Stomach smooth muscle (tissue), 2 donors: ENCODE data around the gene NDFIP2.

Source experiments
- H3K27ac ChIP-seq: one replicate; pipeline ENCODE4 v1.7.0; 2013; ENCODE audit warnings: mild to moderate bottlenecking, low read length, inconsistent platforms
- H3K27me3 ChIP-seq, 2 donors: one replicate each; pipeline ENCODE4 v1.7.0; 2013; ENCODE audit warnings: low read length in 2 of 2; ENCODE audit not compliant: insufficient read depth in 2 of 2, control insufficient read depth in 1 of 2
- H3K36me3 ChIP-seq, 2 donors: one replicate each; pipeline ENCODE4 v1.7.0; 2013; ENCODE audit warnings: low read length in 2 of 2; ENCODE audit not compliant: control insufficient read depth in 2 of 2, insufficient read depth in 2 of 2
- H3K4me1 ChIP-seq: one replicate; pipeline ENCODE4 v1.7.0; 2013; ENCODE audit warnings: low read length; ENCODE audit not compliant: control insufficient read depth, insufficient read depth
- H3K4me3 ChIP-seq, 2 donors: one replicate each; pipeline ENCODE4 v1.7.0; 2013; ENCODE audit warnings: low read length in 2 of 2
- H3K9ac ChIP-seq, 2 donors: one replicate each; pipeline ENCODE4 v1.7.0; 2013; ENCODE audit warnings: low read length in 2 of 2, mild to moderate bottlenecking in 1 of 2
- H3K9me3 ChIP-seq, 2 donors: one replicate each; pipeline ENCODE4 v1.7.0; 2013; ENCODE audit warnings: low read length in 2 of 2; ENCODE audit not compliant: control insufficient read depth in 2 of 2
- donor health status: healthy.
- donor health status: Pancreatic carcinoma.

The NDFIP2 gene

DNA sequence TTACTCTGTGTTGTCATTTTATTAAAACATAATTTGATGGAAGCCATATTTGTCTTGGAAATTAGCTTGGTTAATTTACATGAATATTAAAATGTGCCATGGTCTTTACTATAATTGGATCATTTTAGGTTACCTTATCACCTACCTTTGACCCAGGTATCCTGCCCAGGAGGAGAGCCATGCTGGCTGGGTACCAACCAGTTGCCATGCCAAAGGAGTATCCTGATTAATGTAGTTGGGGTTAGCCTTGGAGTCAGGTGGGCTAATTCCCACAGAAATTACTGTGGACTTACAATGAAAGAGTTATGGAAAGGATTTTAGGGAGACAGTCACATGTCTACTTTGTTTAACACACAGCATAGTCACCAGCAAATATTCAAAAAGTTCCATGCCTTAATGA is 32.0 kb downstream of the NDFIP2 start:
- no peak overlapping the region for H3K9ac ChIP-seq
- no peak overlapping the region for H3K4me3 ChIP-seq
- H3K4me1 ChIP-seq: no peaks in the 10 kb centered on the region
- no peaks in the 10 kb centered on the region for H3K36me3 ChIP-seq
- no peaks in the 10 kb centered on the region for H3K9me3 ChIP-seq
- no peak overlapping the region for H3K27ac ChIP-seq
- H3K27me3 ChIP-seq: no peaks in the 10 kb centered on the region

DNA sequence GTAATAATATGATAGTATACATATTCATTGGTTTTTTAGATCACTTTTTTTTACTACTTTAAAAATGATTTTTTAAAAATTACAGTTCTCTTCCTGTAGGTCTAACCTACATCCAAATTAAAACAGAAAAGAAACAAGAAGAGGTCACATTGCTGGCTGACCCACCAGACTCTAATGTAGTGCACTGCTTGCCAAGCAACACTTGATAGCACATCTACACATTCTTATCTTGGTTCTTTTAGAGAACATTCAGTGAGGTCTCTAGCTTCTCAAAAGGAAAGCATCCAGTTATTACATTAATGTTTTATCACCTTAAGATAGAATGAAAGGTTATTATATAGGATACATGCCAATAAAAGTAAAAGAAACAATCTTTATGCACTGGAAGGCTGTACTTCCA is 35.6 kb downstream of the NDFIP2 start:
- Histone ChIP-seq H3K4me3 (no peak overlapping the region), H3K27ac (no peak overlapping the region), H3K36me3 (no peaks in the 10 kb centered on the region), H3K9ac (no peak overlapping the region), H3K4me1 (no peaks in the 10 kb centered on the region), H3K27me3 (no peaks in the 10 kb centered on the region), H3K9me3 (no peaks in the 10 kb centered on the region)

- Histone ChIP-seq H3K36me3 (peaks cover 2 to 3% of the 10 kb centered on the region in 2 donors), H3K9me3 (no peaks in the 10 kb centered on the region), H3K4me3 (no peak overlapping the region), H3K27ac (no peak overlapping the region), H3K27me3 (no peaks in the 10 kb centered on the region), H3K9ac (no peak overlapping the region), H3K4me1 (no peaks in the 10 kb centered on the region)
These were observed 38.3 kb downstream of the NDFIP2 start for GRCh38 chr13:79519255-79519654.

DNA sequence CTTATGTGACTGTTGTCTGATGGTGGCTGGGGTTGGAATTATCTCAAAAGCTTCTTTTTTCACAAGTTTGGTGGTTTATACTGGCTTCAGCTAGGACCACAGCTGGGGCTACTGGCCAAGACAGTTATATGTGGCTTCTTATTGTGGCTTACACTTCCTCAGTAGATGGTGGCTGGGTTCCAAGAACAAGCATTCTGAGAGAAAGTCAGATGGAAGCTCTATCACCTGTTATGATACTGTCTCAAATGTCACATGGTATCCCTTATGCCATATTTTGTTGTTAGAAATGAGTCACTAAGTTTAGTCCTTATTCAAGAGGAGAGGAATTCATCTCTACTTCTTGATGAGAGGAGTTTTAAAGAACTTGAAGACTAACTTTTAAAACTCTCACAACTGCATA is 41.6 kb downstream of the NDFIP2 start:
- Histone ChIP-seq H3K9ac (no peak overlapping the region), H3K9me3 (no peaks in the 10 kb centered on the region), H3K4me1 (no peaks in the 10 kb centered on the region), H3K36me3 (peaks cover 2 to 3% of the 10 kb centered on the region in 2 donors), H3K4me3 (no peak overlapping the region), H3K27me3 (no peaks in the 10 kb centered on the region), H3K27ac (no peak overlapping the region)

- Histone ChIP-seq H3K4me3 (no peak overlapping the region), H3K27ac (no peak overlapping the region), H3K4me1 (no peaks in the 10 kb centered on the region), H3K27me3 (no peaks in the 10 kb centered on the region), H3K36me3 (peaks cover 2 to 3% of the 10 kb centered on the region in 2 donors), H3K9ac (no peak overlapping the region), H3K9me3 (no peaks in the 10 kb centered on the region)
These were observed 44.3 kb downstream of the NDFIP2 start for GRCh38 chr13:79525064-79525857.

GRCh38 chr13:79527698-79528097 is 46.7 kb downstream of the NDFIP2 start:
- Histone ChIP-seq H3K36me3 (peaks cover 0 to under 1% of the 10 kb centered on the region in 2 donors), H3K9ac (no peak overlapping the region), H3K27ac (no peak overlapping the region), H3K27me3 (no peaks in the 10 kb centered on the region), H3K4me1 (no peaks in the 10 kb centered on the region), H3K9me3 (no peaks in the 10 kb centered on the region), H3K4me3 (no peak overlapping the region)

DNA sequence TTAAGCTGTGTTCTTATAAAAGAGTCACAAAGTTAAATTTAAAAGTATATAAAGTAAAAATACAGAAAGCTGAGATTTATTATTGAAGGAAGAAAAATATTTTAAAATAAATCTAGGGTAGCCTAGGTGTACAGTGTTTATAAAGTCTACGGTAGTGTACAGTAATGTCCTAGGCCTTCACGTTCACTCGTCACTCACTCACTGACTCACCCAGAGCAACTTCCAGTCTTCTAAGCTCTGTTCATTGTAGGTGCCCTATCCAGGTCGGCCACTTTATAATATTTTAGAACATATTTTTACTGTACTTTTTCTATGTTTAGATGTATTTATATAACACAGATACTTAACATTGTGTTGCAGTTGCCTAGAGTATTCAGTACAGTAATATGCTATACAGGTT is 47.4 kb downstream of the NDFIP2 start:
- H3K9ac ChIP-seq: no peak overlapping the region
- no peak overlapping the region for H3K27ac ChIP-seq
- H3K4me1 ChIP-seq: no peaks in the 10 kb centered on the region
- H3K27me3 ChIP-seq: no peaks in the 10 kb centered on the region
- H3K4me3 ChIP-seq: no peak overlapping the region
- no peaks in the 10 kb centered on the region for H3K36me3 ChIP-seq
- no peaks in the 10 kb centered on the region for H3K9me3 ChIP-seq

- Histone ChIP-seq H3K9me3 (no peaks in the 10 kb centered on the region), H3K4me1 (no peaks in the 10 kb centered on the region), H3K9ac (no peak overlapping the region), H3K27ac (no peak overlapping the region), H3K27me3 (no peaks in the 10 kb centered on the region), H3K4me3 (no peak overlapping the region), H3K36me3 (no peaks in the 10 kb centered on the region)
These were observed 47.8 kb downstream of the NDFIP2 start for GRCh38 chr13:79528759-79529191.

DNA sequence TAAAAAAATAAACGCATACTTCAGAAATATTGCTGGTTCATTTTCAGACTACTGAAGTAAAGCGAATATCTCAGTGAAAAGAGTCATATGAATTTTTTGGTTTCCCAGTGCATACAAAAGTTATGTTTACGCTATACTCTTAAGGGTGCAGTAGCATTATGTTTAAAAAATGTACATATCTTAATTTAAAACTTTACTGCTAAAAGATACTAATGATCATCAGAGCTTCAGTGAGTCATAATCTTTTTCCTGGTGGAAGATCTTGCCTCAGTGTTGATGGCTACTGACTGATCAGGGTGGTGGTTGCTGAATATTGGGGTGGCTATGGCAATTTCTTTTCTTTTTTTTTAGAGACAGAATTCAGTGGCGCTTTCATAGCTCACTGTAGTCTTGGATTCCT is 48.9 kb downstream of the NDFIP2 start:
- Histone ChIP-seq H3K9ac (no peak overlapping the region), H3K36me3 (no peaks in the 10 kb centered on the region), H3K4me3 (no peak overlapping the region), H3K4me1 (no peaks in the 10 kb centered on the region), H3K27me3 (no peaks in the 10 kb centered on the region), H3K27ac (no peak overlapping the region), H3K9me3 (no peaks in the 10 kb centered on the region)

DNA sequence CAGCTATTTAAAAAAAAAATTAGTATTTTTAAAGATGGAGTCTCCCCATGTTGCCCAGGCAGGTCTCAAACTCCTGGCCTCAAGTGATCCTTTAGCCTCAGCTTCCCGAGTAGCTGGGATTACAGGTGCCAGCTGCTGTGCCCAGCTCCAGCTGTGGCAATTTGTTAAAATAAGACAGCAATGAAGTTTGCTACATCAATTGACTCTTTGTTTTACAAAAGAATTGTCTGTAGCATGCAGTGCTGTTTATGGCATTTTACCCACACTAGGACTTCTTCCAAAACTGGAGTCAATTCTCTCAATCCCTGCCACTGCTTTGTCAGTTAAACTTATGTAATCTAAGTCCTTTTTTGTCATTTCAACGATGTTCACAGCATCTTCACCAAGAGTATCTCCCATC is 49.3 kb downstream of the NDFIP2 start:
- Histone ChIP-seq H3K4me1 (no peaks in the 10 kb centered on the region), H3K9me3 (no peaks in the 10 kb centered on the region), H3K36me3 (no peaks in the 10 kb centered on the region), H3K27ac (no peak overlapping the region), H3K9ac (no peak overlapping the region), H3K4me3 (no peak overlapping the region), H3K27me3 (no peaks in the 10 kb centered on the region)

DNA sequence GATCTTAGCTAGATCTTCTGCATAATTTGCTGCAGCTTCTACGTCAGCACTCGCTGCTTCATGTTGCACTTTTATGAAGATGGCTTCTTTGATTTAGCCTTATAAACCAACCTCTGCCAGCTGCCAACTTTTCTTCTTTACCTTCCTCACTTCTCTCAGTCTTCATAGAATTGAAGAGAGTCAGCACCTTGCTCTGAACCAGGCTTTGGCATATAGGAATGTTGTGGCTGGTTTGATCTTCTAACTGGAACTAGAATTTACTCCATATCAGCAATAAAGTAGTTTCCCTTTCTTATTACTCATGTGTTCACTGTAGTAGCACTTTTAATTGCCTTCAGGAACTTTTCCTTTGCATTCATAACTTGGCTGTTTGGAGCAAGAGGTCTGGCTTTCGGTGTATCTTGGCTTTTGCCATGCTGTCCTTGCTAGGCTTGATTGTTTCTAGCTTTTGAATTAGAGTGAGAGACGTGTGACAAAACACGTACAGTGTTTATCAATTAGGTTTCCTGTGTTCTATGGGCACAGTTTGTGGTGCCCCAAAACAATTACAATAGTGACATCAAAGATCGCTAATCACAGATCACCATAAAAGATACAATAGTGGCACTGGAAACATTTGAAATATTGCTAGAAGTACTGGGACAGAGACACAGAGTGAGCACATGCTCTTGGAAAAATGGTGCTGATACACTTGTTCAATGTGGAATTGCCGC is 50.7 kb downstream of the NDFIP2 start:
- Histone ChIP-seq H3K4me1 (no peaks in the 10 kb centered on the region), H3K27ac (no peak overlapping the region), H3K9ac (no peak overlapping the region), H3K27me3 (no peaks in the 10 kb centered on the region), H3K9me3 (no peaks in the 10 kb centered on the region), H3K36me3 (no peaks in the 10 kb centered on the region), H3K4me3 (no peak overlapping the region)
